SU-DHL-6 (cell line): Measurements from ENCODE around the gene DIP2C.
A peak's percentile ranks its signal among the peaks of the same experiment; 100 is the strongest.
"Not testable (repeated sequence)": the region's sequence is repeated elsewhere in the genome, so short reads cannot be mapped to it uniquely, and the experiment has no call there.

Source experiments
- H2AFZ ChIP-seq: fragments of 200-600 bp; sonication (generic); 2 replicates; pipeline ENCODE4 v1.6.1; 2014; ENCODE audit warnings: low read depth, mild to moderate bottlenecking, moderate library complexity, mixed read lengths, antibody characterized with exemption, low read length; ENCODE audit not compliant: severe bottlenecking
- H3F3A ChIP-seq: fragments of 200-600 bp; shearing (Covaris generic); 2 replicates; pipeline ENCODE4 v1.6.0; 2016; ENCODE audit warnings: antibody characterized with exemption, mild to moderate bottlenecking; ENCODE audit not compliant: insufficient read depth
- H3K27ac ChIP-seq: fragments of 200-600 bp; sonication (generic); 2 replicates; pipeline ENCODE4 v1.5.1; 2016; ENCODE audit warnings: low read depth, mild to moderate bottlenecking, low read length, moderate library complexity, mixed read lengths
- H3K27me3 ChIP-seq: fragments of 200-600 bp; sonication (generic), shearing (Covaris generic); 2 replicates; pipeline ENCODE4 v1.6.0; 2014; ENCODE audit warnings: mild to moderate bottlenecking, low read length
- H3K36me3 ChIP-seq: fragments of 200-600 bp; sonication (generic); 2 replicates; pipeline ENCODE4 v1.6.1; 2014; ENCODE audit warnings: mild to moderate bottlenecking, low read length, mixed read lengths
- H3K4me2 ChIP-seq: fragments of 300-600, 200-600 bp; shearing (Covaris generic), sonication (generic); 2 replicates; pipeline ENCODE4 v1.6.0; 2014; ENCODE audit warnings: low read length, low read depth, mild to moderate bottlenecking; ENCODE audit not compliant: poor library complexity, severe bottlenecking
- H3K4me3 ChIP-seq: fragments of 200-600 bp; sonication (generic); 2 replicates; pipeline ENCODE4 v1.5.1; 2014; ENCODE audit warnings: antibody characterized with exemption, low read length, mild to moderate bottlenecking, mixed read lengths; ENCODE audit not compliant: insufficient read depth, poor library complexity, severe bottlenecking
- H3K79me2 ChIP-seq: fragments of 200-600 bp; sonication (generic); 2 replicates; pipeline ENCODE4 v1.6.1; 2014; ENCODE audit warnings: mild to moderate bottlenecking, low read length, moderate library complexity; ENCODE audit not compliant: insufficient read depth
- H3K9ac ChIP-seq: fragments of 200-600 bp; sonication (generic); 2 replicates; pipeline ENCODE4 v1.7.0; 2014; ENCODE audit warnings: mild to moderate bottlenecking, low read length
- H3K9me2 ChIP-seq: fragments of 200-600 bp; sonication (generic); replicated peaks from 2 replicates; pipeline ENCODE4 v1.6.1; 2014; ENCODE audit warnings: low read length; ENCODE audit not compliant: insufficient read depth
- H3K9me3 ChIP-seq: fragments of 200-600 bp; sonication (generic); 2 replicates; pipeline ENCODE4 v1.6.1; 2014; ENCODE audit warnings: low read length, mixed read lengths; ENCODE audit not compliant: insufficient read depth
- H4K20me1 ChIP-seq: fragments of 200-600 bp; sonication (generic); 2 replicates; pipeline ENCODE4 v1.6.1; 2014; ENCODE audit warnings: low read depth, mild to moderate bottlenecking, antibody characterized with exemption, low read length, moderate library complexity, mixed read lengths
- EZH2phosphoT487 ChIP-seq: fragments of 200-600 bp; sonication (generic), shearing (Covaris generic); conservative IDR thresholded peaks from 2 replicates; pipeline ENCODE4 v1.6.1; 2018; ENCODE audit warnings: mild to moderate bottlenecking, antibody characterized with exemption, low read length, moderate library complexity, mixed read lengths
- TF ChIP-seq, protein P1 (sequence below): fragments of 200-600 bp; sonication (generic); IDR thresholded peaks from one replicate; pipeline ENCODE4 v1.5.1; 2017; ENCODE audit warnings: antibody characterized with exemption, mild to moderate bottlenecking, low read length, moderate library complexity; ENCODE audit not compliant: insufficient read depth, poor library complexity, severe bottlenecking

The DIP2C gene

GRCh38 chr10:265074-265440, 424.4 kb downstream of the DIP2C start:
- not testable (repeated sequence) for H3F3A ChIP-seq, H3K27me3 ChIP-seq, H3K36me3 ChIP-seq, H4K20me1 ChIP-seq, H3K79me2 ChIP-seq, H3K9me3 ChIP-seq, H3K4me2 ChIP-seq, H3K9me2 ChIP-seq, H3K4me3 ChIP-seq, H3K27ac ChIP-seq, H2AFZ ChIP-seq, H3K9ac ChIP-seq

DNA sequence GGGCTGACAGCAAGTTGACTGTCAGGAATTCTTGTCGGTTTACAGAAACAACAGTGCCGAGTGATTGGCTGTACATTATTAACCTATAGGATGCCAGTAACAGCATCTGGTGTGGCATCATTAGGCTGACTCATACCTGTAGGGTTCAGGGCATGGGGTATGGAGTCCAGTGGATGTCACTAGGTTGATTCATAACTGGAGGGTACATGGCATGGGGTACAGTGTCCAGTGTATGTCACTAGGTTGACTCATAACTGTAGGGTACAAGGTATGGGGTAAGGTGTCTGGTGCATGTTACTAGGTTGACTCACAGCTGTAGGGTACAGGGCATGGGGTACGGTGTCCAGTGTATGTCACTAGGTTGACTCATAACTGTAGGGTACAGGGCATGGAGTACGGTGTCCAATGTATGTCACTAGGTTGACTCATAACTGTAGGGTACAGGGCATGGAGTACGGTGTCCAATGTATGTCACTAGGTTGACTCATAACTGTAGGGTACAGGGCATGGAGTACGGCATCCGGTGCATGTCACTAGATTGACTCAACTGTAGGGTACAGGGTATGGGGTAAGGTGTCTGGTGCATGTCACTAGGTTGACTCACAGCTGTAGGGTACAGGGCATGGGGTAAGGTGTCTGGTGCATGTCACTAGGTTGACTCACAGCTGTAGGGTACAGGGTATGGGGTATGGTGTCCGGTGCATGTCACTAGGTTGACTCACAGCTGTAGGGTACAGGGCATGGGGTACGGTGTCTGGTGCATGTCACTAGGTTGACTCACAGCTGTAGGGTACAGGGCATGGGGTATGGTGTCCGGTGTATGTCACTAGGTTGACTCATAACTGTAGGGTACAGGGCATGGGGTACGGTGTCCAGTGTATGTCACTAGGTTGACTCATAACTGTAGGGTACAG, 425.1 kb downstream of the DIP2C start:
- not testable (repeated sequence) for H3K9ac ChIP-seq, H3K9me2 ChIP-seq, H3K4me2 ChIP-seq

DNA sequence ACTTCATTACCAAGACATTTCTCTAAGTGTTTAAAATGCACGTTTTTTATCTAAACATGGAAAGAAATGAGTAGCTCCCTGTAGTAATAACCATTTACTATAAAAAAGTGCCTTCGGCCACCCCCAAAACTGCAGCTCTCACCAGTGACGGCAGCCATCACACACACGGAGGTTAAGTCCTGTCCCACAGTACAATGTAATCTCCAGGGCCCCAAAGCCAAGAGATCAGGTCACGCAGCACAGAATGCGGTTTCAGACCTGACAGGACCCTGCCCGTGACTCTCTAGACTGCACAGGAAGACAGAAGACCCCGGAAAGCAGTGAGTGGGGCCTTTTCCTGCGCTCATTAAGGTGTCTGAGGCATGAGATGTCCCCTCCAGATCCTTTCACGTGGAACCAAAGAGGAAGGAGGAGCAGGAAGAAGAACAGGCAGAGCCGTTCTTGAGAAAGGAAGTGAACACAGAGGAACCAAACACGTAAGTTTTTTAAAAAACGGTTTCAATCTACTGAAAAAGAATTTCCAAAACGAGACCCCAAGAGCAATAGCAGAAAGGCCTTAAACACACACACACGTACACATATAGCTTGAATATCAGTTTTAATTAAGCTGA, 428.5 kb downstream of the DIP2C start:
- Histone ChIP-seq H3K36me3 (no peaks in the 10 kb centered on the region), H3K9me2 (no peaks in the 10 kb centered on the region), H2AFZ (peak overlapping the region; percentile 88), H3F3A (no peaks in the 10 kb centered on the region), H3K9ac (no peak overlapping the region), H3K9me3 (no peaks in the 10 kb centered on the region), H3K27me3 (no peaks in the 10 kb centered on the region), H3K27ac (no peak overlapping the region), H3K4me3 (no peak overlapping the region), H3K4me2 (peak overlapping the region; percentile 37), H3K79me2 (no peaks in the 10 kb centered on the region), H4K20me1 (no peaks in the 10 kb centered on the region)
- TF ChIP-seq, protein P1, sequence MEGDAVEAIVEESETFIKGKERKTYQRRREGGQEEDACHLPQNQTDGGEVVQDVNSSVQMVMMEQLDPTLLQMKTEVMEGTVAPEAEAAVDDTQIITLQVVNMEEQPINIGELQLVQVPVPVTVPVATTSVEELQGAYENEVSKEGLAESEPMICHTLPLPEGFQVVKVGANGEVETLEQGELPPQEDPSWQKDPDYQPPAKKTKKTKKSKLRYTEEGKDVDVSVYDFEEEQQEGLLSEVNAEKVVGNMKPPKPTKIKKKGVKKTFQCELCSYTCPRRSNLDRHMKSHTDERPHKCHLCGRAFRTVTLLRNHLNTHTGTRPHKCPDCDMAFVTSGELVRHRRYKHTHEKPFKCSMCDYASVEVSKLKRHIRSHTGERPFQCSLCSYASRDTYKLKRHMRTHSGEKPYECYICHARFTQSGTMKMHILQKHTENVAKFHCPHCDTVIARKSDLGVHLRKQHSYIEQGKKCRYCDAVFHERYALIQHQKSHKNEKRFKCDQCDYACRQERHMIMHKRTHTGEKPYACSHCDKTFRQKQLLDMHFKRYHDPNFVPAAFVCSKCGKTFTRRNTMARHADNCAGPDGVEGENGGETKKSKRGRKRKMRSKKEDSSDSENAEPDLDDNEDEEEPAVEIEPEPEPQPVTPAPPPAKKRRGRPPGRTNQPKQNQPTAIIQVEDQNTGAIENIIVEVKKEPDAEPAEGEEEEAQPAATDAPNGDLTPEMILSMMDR = no peak
- no peak for TF ChIP-seq EZH2phosphoT487

More for the DNA sequence above, 425.1 kb downstream of the DIP2C start:
- not testable (repeated sequence) for H3K79me2 ChIP-seq, H2AFZ ChIP-seq, H3K27me3 ChIP-seq, H3K4me3 ChIP-seq, H3K27ac ChIP-seq, H3K9me3 ChIP-seq, H3F3A ChIP-seq, H4K20me1 ChIP-seq, H3K36me3 ChIP-seq

DNA sequence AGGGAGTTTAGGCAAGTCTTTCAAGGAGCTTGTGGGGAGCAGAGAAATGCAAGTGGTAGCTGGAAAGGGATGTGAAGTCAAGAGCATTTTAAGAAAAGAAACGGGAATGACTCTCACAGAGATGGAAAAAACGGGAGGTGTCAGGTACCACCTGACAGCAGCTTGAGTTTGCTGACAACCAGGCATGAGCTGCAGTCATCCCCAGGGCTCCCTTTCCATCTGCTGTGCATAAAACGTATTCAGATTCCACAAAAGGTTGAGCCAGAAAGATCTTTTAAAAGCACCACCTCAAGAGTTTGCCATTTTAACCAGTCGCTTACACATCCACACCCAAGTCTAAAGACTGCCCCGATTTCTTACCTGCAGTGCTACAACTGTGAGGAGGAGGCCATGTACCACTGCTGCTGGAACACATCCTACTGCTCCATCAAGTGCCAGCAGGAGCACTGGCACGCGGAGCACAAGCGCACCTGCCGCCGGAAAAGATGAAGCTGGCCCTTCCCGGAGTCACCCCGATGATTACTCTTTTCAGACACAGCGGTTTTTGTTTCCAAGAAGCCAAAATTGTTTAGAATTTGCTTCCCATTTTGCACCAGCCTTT, 437.4 kb downstream of the DIP2C start:
- H3K9me2 ChIP-seq = no peaks in the 10 kb centered on the region
- H3K36me3 ChIP-seq = no peaks in the 10 kb centered on the region
- no peaks in the 10 kb centered on the region for H3F3A ChIP-seq
- H4K20me1 ChIP-seq = no peaks in the 10 kb centered on the region
- H3K27me3 ChIP-seq = no peaks in the 10 kb centered on the region
- H3K4me3 ChIP-seq = no peak overlapping the region
- H3K27ac ChIP-seq = no peak overlapping the region
- H2AFZ ChIP-seq = no peak overlapping the region
- no peak for TF ChIP-seq EZH2phosphoT487
- TF ChIP-seq, protein P1 = no peak
- H3K4me2 ChIP-seq = no peak overlapping the region
- H3K79me2 ChIP-seq = no peaks in the 10 kb centered on the region
- no peak overlapping the region for H3K9ac ChIP-seq
- H3K9me3 ChIP-seq = no peaks in the 10 kb centered on the region
